Lower leg skin (tissue), 4 donors: ENCODE measurements around the gene ANXA6. TPM values are rescaled to one million over a fixed set of nuclear protein-coding genes. Genes with fewer than 3 reads are reported as not detected.

Experiments used
- DNase-seq, 2 donors: peaks; one replicate each; pipeline ENCODE4 v3.0.0-alpha.2; 2019; ENCODE audit warnings: low spot score in 2 of 2
- H3K4me3 ChIP-seq: fragments of 200-600 bp; sonication (generic); 2 replicates; pipeline ENCODE4 v1.5.1; 2017; ENCODE audit warnings: mild to moderate bottlenecking, low read depth; ENCODE audit not compliant: poor library complexity, severe bottlenecking
- CTCF ChIP-seq, 3 donors: fragments of 450-650 bp; IDR thresholded peaks; one replicate each; pipeline ENCODE4 v1.5.1; 2016; ENCODE audit warnings: antibody characterized with exemption in 3 of 3, mild to moderate bottlenecking in 3 of 3, moderate library complexity in 2 of 3
- POLR2A ChIP-seq, 2 donors: fragments of 450-650 bp; IDR thresholded peaks; one replicate each; pipeline ENCODE4 v1.6.1; 2016 to 2017; ENCODE audit warnings: antibody characterized with exemption in 2 of 2, mild to moderate bottlenecking in 1 of 2, moderate library complexity in 1 of 2
- WGBS, 2 donors: methylation state at CpG; one replicate each; pipeline ENCODE4 v1.1.5; 2018; 5-methylcytosine and 5-hydroxymethylcytosine counted together
- intact Hi-C: fragments of 100-400 bp; cut with DNase I; formaldehyde crosslinking; loops from one replicate; pipeline ENCODE4 v1.15.0; 2023; ENCODE audit warnings: low total_unique reads
- total RNA-seq, 4 donors: library from RNA; depleted of rRNA; stranded (reverse); fragments of >200 nt; gene quantifications; one replicate each; pipeline ENCODE4 v1.1.0, GENCODE V29; 2016

Gene ANXA6
- total RNA-seq, 4 donors from 2014 or later = 34.2 to 68.4 (median 43.3) TPM

- H3K4me3 ChIP-seq = no peak overlapping the region
- no peak for DNase-seq
- TF ChIP-seq CTCF (IDR thresholded peaks at IDR 0.05) (no peak), POLR2A (IDR thresholded peaks at IDR 0.05) (no peak)
- 77 to 96% methylated on average over 8 to 9 of the region's 9 CpGs for WGBS, 2 donors
- intact Hi-C loops = no loop called here
Measured at GRCh38 chr5:151101151-151101550, 56.4 kb downstream of the ANXA6 start.

- intact Hi-C loops = no loop called here
- DNase-seq = no peak
- no peak overlapping the region for H3K4me3 ChIP-seq
- TF ChIP-seq CTCF (IDR thresholded peaks at IDR 0.05) (no peak), POLR2A (IDR thresholded peaks at IDR 0.05) (no peak)
- 92 to 94% methylated on average over 4 of the region's 4 CpGs for WGBS, 2 donors
Measured at GRCh38 chr5:151100681-151101080, 56.9 kb downstream of the ANXA6 start.

- H3K4me3 ChIP-seq = no peak overlapping the region
- intact Hi-C loops = no loop called here
- no peak for DNase-seq
- WGBS, 2 donors = 79 to 80% methylated on average over 4 of the region's 4 CpGs
- TF ChIP-seq CTCF (IDR thresholded peaks at IDR 0.05) (no peak), POLR2A (IDR thresholded peaks at IDR 0.05) (no peak)
Measured at GRCh38 chr5:151098768-151099121, 58.8 kb downstream of the ANXA6 start.

GRCh38 chr5:151097820-151098767 lies 59.5 kb downstream of the ANXA6 start:
- WGBS, 2 donors = 79% methylated on average over 16 of the region's 16 CpGs
- intact Hi-C loops = no loop called here
- no peak for DNase-seq
- no peak overlapping the region for H3K4me3 ChIP-seq
- TF ChIP-seq CTCF (IDR thresholded peaks at IDR 0.05) (no peak), POLR2A (IDR thresholded peaks at IDR 0.05) (no peak)

- TF ChIP-seq POLR2A (IDR thresholded peaks at IDR 0.05) (no peak), CTCF (IDR thresholded peaks at IDR 0.05) (no peak)
- DNase-seq = no peak
- intact Hi-C loops = no loop called here
- 79 to 89% methylated on average over 6 of the region's 6 CpGs for WGBS, 2 donors
- no peak overlapping the region for H3K4me3 ChIP-seq
Measured at GRCh38 chr5:151097061-151097460, 60.5 kb downstream of the ANXA6 start.
